HG02798 (cell line): ENCODE measurements around the gene GJB2.
A peak's percentile ranks its signal among the peaks of the same experiment; 100 is the strongest.

Source experiments
- ATAC-seq: cut with Tn5 transposase; IDR thresholded peaks from one replicate; pipeline ENCODE4 v1.9.1; 2021; ENCODE audit warnings: mild to moderate bottlenecking; ENCODE audit not compliant: unreplicated experiment, poor library complexity

The GJB2 gene

GRCh38 chr13:20193162-20193906 lies 596 bp upstream of the GJB2 start:
- no peak for ATAC-seq

- no peak for ATAC-seq
These were observed 441 bp downstream of the GJB2 start for GRCh38 chr13:20192158-20192835.

- ATAC-seq: peak; percentile 37
These were observed 1.2 kb downstream of the GJB2 start for GRCh38 chr13:20191311-20192157.

- ATAC-seq: no peak
These were observed 2.0 kb downstream of the GJB2 start for GRCh38 chr13:20190481-20191310.

- ATAC-seq: no peak
These were observed 2.7 kb downstream of the GJB2 start for GRCh38 chr13:20190076-20190475.

GRCh38 chr13:20188667-20189553 lies 3.8 kb downstream of the GJB2 start:
- ATAC-seq: no peak

- no peak for ATAC-seq
These were observed 6.0 kb downstream of the GJB2 start for GRCh38 chr13:20186771-20187170.

- no peak for ATAC-seq
These were observed 7.2 kb downstream of the GJB2 start for GRCh38 chr13:20185366-20186056.

- ATAC-seq: peak; percentile 80
These were observed 10.4 kb downstream of the GJB2 start for GRCh38 chr13:20182231-20182846.

GRCh38 chr13:20181188-20181587 lies 11.6 kb downstream of the GJB2 start:
- ATAC-seq: no peak

- ATAC-seq: no peak
These were observed 14.6 kb downstream of the GJB2 start for GRCh38 chr13:20178156-20178555.

- no peak for ATAC-seq
These were observed 15.5 kb downstream of the GJB2 start for GRCh38 chr13:20177049-20177831.

GRCh38 chr13:20175907-20176652 lies 16.7 kb downstream of the GJB2 start:
- no peak for ATAC-seq

- ATAC-seq: no peak
These were observed 17.3 kb downstream of the GJB2 start for GRCh38 chr13:20175406-20175794.

- ATAC-seq: peak; percentile 93
These were observed 17.9 kb downstream of the GJB2 start for GRCh38 chr13:20174656-20175405.

GRCh38 chr13:20173116-20173746 lies 19.5 kb downstream of the GJB2 start:
- no peak for ATAC-seq
